ENCODE data around the gene ADAMTS1.

The ADAMTS1 gene

GRCh38 chr21:26844258-26845065, 747 bp downstream of the ADAMTS1 start:
- DNase-seq, result peak in 1 of 5 experiments; percentile 20

GRCh38 chr21:26843933-26844257, 1.3 kb downstream of the ADAMTS1 start:
- DNase-seq, result no peak

DNA sequence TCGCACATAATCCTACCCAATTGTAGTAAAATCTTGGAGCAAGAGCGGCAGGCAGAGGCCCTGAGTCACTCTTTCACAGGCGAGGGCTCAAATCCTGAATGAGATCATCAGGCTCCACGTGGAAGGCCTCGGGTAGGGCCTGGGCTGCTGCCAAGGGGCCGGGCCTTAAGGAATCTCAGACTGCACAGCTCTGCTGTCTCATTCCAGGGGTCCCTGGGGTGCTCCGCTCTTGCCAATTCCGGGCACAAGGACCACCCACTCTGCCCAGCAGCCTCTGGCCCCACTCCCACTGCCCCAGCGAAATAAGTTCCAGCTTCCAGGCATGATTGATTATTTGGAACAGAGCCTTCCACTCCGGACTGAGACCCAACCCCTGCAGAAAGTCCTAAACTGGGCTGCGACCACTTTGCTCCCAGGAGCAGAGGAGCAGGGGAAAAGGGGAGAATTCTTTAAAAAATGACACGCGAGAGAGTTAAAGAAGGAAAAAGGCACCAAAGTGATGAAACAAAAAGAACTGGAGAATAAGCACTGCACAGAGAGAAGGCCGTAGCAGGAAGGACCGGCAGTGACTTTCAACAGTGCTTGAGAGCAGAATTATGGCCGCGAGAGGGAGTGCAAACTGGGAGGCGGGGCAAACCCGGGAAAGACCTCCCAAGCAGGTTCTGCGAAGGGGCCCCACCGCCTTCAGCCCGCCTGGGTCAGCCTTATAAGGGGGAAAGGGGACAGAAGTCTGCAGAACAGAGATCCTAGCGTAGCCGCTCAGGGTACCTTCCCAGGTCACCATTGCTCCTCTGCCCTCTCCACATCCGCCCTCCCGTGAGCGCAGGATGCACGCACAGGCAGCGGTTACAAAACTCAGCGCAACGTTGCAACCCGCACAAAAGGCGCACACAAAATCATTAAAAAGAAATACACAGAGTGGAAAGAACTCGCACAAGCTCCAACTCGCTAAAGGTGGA, 2.0 kb downstream of the ADAMTS1 start:
- peak in 2 of 5 experiments; percentile 17 to 57 for DNase-seq

- no peak for DNase-seq
These were observed 2.9 kb downstream of the ADAMTS1 start for GRCh38 chr21:26842300-26842699.

DNA sequence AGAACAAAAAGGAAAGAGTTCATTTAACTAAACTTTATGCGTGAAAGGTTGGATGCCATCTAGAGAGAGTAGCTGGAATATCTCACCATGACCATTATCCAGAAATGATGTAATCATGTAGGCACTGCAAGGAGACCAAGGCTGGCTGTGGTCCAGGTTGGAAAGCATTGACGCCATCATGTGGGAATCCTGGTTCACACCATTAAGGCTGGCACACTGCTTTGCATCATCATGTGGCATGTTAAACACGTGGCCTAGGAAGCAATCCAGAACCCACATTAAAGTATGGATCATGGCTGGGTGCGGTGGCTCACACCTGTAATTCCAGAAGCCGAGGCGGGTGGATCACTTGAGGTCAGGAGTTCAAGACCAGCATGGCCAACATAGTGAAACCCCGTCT, 4.3 kb downstream of the ADAMTS1 start:
- no peak for DNase-seq

DNA sequence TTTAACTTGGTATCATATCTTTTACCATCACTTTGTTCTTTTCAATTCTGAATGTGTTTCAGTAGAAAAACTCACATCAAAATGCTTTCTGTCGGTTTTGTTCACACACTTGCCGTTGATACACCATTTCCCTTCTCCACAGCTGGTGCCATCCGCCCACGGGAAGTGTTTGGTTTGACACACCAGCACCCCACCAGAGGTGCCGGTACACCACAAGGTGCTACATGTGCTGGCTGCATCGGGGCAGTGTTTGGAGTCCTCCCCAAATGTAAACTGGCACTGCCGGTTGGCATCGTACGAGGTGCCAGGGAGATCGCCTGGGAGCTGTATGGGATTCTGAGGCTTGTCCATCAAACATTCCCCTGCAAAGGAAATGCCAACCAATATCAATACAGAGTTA, 5.0 kb downstream of the ADAMTS1 start:
- peak in 2 of 5 experiments; percentile 21 to 37 for DNase-seq

DNA sequence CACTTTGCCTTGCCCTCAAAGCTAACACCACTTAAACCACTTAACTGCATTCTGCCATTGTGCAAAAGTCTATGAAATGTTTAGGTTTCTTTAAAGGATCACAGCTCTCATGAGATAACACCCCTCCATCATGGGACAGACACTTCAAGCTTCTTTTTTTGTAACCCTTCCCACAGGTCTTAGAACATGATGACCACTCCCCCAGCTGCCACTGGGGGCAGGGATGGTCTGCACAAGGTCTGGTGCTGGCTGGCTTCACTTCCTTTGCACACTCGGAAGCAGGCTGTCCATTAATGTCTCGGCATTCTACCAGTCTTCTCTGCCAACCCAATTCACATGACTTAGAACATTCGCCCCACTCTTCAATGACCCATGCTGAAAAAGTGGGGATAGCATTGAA, 7.7 kb downstream of the ADAMTS1 start:
- no peak for DNase-seq

- no peak for DNase-seq
These were observed 8.7 kb downstream of the ADAMTS1 start for GRCh38 chr21:26836528-26836927.

GRCh38 chr21:26835714-26836265, 9.4 kb downstream of the ADAMTS1 start:
- no peak for DNase-seq

GRCh38 chr21:26835027-26835713, 10.0 kb downstream of the ADAMTS1 start:
- no peak for DNase-seq

GRCh38 chr21:26834181-26834905, 10.9 kb downstream of the ADAMTS1 start:
- no peak for DNase-seq

GRCh38 chr21:26833460-26833939, 11.7 kb downstream of the ADAMTS1 start:
- DNase-seq, result no peak

- DNase-seq, result no peak
These were observed 12.2 kb downstream of the ADAMTS1 start for GRCh38 chr21:26833011-26833410.

- no peak for DNase-seq
These were observed 12.7 kb downstream of the ADAMTS1 start for GRCh38 chr21:26832546-26832945.

DNA sequence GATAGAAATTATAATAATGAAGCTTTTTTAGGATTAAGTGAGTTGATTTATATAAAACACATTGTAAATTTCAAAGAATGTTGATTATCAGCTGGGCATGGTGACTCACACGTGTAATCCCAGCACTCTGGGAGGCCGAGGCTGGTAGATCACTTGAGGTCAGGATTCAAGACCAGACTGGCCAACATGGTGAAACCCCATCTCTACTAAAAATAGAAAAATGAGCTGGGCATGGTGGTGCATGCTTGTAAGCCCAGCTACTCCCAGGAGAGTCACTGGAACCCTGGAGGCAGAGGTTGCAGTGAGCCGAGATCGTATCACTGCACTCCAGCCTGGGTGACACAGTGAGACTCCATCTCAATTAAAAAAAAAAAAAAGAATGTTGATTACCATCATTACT, 18.4 kb downstream of the ADAMTS1 start:
- DNase-seq, result no peak

DNA sequence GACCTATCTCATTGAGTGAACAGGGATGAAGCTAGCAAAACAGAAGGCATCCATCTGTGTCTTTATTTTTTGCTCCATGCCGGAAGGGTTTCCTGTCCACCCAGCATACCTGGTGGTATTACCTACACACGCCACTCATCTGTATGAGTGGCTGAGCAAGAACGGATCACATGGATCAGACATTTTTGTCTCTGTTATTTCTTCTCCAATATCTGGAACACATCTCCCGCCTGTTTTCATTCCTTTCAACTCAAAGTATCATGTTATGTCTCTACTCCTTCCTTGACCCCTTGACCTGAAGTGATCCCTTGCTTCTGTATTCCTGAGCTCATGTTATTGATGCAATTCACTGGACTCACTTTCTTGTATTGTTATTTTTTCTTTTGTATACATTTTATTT, 24.7 kb downstream of the ADAMTS1 start:
- DNase-seq, result no peak

GRCh38 chr21:26819740-26820324, 25.4 kb downstream of the ADAMTS1 start:
- no peak for DNase-seq

GRCh38 chr21:26818906-26819305, 26.3 kb downstream of the ADAMTS1 start:
- no peak for DNase-seq

- DNase-seq, result no peak
These were observed 30.0 kb downstream of the ADAMTS1 start for GRCh38 chr21:26815197-26815596.

GRCh38 chr21:26814386-26814785, 30.8 kb downstream of the ADAMTS1 start:
- no peak for DNase-seq

GRCh38 chr21:26813426-26813998, 31.7 kb downstream of the ADAMTS1 start:
- no peak for DNase-seq

All from T-helper 2 cell (primary cell).